ENCODE measurements around the gene NOSIP. TPM values are rescaled to one million over a fixed set of nuclear protein-coding genes. Genes with fewer than 3 reads are reported as not detected.

NOSIP gene
- total RNA-seq, 1 donor from 2014 or later, result 83.8 TPM

DNA sequence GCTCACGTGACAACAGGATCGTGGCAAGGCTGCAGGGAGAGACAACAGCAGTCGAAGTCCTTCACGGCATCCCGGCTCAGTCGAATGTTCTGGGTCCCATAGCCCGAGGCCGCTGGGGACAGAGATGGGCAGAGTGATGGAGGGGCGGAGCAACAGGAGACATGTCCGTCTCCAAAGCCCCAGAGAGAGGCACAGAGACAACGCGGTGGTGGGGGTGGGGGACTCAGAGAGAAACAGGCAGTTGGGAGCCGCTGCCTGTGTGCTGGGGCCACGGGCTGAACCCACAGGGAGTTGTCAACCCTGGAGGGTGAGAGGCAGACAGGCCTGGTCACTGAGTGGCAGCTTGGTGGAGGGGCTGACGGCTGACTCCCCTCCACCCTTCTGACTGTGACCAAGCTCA is 20.4 kb downstream of the NOSIP start:
- H3K4me2 ChIP-seq (ENCODE audit: low read length), result no peak overlapping the region
- no peak overlapping the region for H3K27ac ChIP-seq (ENCODE audit: low read depth, low read length)

DNA sequence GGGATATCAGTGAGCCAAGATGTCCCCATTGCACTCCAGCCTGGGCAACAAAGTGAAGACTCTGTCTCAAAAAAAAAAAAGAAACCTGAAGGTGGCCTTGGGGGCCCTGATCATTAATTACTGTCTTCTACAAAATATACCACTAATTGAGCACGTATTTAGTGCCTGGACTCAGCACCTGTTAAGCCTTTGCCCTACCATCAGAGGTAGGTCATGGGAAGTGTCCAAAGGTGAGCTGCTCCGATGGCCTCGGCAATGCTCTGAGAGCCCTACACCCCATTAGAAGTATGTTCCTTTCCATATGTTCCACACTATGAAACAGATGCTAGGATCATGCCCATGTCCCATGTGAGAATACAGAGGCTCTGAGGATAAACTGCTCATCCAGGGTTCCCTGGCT is 20.9 kb downstream of the NOSIP start:
- no peak overlapping the region for H3K4me3 Mint-ChIP-seq (ENCODE audit: unreplicated experiment)

More for the DNA sequence above, 20.4 kb downstream of the NOSIP start:
- H2AFZ ChIP-seq (ENCODE audit: low read depth, low read length), result no peak overlapping the region
- H3K36me3 ChIP-seq (ENCODE audit: insufficient read depth, low read length), result peaks cover 14% of the 10 kb centered on the region
- DNase-seq (ENCODE audit: low read depth) (no peak), FAIRE-seq (no peak)
- H3K27me3 ChIP-seq (ENCODE audit: insufficient read depth, low read length), result no peaks in the 10 kb centered on the region
- no peaks in the 10 kb centered on the region for H3K4me1 ChIP-seq (ENCODE audit: insufficient read depth, low read length)
- Mint-ChIP-seq H3K27me3 (ENCODE audit: low read depth, unreplicated experiment) (no peaks in the 10 kb centered on the region), H3K36me3 (ENCODE audit: low read depth, unreplicated experiment) (peaks cover 18% of the 10 kb centered on the region), H3K9me3 (ENCODE audit: unreplicated experiment) (no peaks in the 10 kb centered on the region), H3K27ac (ENCODE audit: unreplicated experiment) (no peak overlapping the region), H3K4me1 (ENCODE audit: low read depth, unreplicated experiment) (no peaks in the 10 kb centered on the region), H3K4me3 (ENCODE audit: unreplicated experiment) (no peak overlapping the region)
- H3K9ac ChIP-seq (ENCODE audit: low read length), result no peak overlapping the region
- H4K20me1 ChIP-seq (ENCODE audit: insufficient read depth, low read length), result peaks cover 58% of the 10 kb centered on the region
- TF ChIP-seq EZH2 (IDR thresholded peaks at IDR 0.05; ENCODE audit: insufficient read depth, low read length), result no peak
- TF ChIP-seq, protein P1, sequence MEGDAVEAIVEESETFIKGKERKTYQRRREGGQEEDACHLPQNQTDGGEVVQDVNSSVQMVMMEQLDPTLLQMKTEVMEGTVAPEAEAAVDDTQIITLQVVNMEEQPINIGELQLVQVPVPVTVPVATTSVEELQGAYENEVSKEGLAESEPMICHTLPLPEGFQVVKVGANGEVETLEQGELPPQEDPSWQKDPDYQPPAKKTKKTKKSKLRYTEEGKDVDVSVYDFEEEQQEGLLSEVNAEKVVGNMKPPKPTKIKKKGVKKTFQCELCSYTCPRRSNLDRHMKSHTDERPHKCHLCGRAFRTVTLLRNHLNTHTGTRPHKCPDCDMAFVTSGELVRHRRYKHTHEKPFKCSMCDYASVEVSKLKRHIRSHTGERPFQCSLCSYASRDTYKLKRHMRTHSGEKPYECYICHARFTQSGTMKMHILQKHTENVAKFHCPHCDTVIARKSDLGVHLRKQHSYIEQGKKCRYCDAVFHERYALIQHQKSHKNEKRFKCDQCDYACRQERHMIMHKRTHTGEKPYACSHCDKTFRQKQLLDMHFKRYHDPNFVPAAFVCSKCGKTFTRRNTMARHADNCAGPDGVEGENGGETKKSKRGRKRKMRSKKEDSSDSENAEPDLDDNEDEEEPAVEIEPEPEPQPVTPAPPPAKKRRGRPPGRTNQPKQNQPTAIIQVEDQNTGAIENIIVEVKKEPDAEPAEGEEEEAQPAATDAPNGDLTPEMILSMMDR (IDR thresholded peaks at IDR 0.05; ENCODE audit: insufficient read depth, low read depth, low read length), result no peak
- no peaks in the 10 kb centered on the region for H3K9me3 ChIP-seq (ENCODE audit: insufficient read depth, low read depth, low read length)
- peaks cover 35% of the 10 kb centered on the region for H3K79me2 ChIP-seq (ENCODE audit: insufficient read depth, low read length)
- no peak overlapping the region for H3K4me3 ChIP-seq (ENCODE audit: insufficient read depth, low read depth, low read length)

DNA sequence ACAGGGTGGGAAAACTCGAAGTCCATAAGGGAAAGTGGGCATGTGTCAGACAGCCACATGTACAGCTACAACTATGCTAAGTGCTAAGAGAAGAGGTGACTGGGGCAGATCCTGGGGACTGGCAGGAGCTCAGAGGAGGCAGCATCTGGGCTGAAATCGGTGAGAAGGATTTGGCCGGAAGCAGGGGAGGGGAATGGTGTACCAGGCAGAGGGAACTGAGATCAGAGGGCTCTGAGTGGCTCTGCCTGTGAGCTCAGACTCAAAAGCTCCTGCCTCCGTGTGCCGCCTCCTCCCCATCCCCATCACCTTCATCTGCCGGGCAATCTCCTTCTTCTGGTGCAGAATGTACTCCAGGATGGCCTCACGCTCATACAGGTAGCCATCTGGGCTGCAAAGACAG is 21.8 kb downstream of the NOSIP start:
- H3K27me3 Mint-ChIP-seq (ENCODE audit: low read depth, unreplicated experiment), result no peaks in the 10 kb centered on the region
- no peak for TF ChIP-seq EZH2 (IDR thresholded peaks at IDR 0.05; ENCODE audit: insufficient read depth, low read length)
- TF ChIP-seq, protein P1 (IDR thresholded peaks at IDR 0.05; ENCODE audit: insufficient read depth, low read depth, low read length), result no peak
- H3K36me3 ChIP-seq (ENCODE audit: insufficient read depth, low read length), result peaks cover 14% of the 10 kb centered on the region
- H3K27ac ChIP-seq (ENCODE audit: low read depth, low read length), result no peak overlapping the region
- no peak overlapping the region for H2AFZ ChIP-seq (ENCODE audit: low read depth, low read length)
- DNase-seq (ENCODE audit: low read depth) (no peak), FAIRE-seq (no peak)
- H3K27ac Mint-ChIP-seq (ENCODE audit: unreplicated experiment), result no peak overlapping the region
- peaks cover 27% of the 10 kb centered on the region for H3K36me3 Mint-ChIP-seq (ENCODE audit: low read depth, unreplicated experiment)
- no peak overlapping the region for H3K4me2 ChIP-seq (ENCODE audit: low read length)
- no peak overlapping the region for H3K4me3 Mint-ChIP-seq (ENCODE audit: unreplicated experiment)
- peaks cover 5% of the 10 kb centered on the region for H3K4me1 Mint-ChIP-seq (ENCODE audit: low read depth, unreplicated experiment)
- no peaks in the 10 kb centered on the region for H3K9me3 ChIP-seq (ENCODE audit: insufficient read depth, low read depth, low read length)
- H3K4me1 ChIP-seq (ENCODE audit: insufficient read depth, low read length), result peaks cover 10% of the 10 kb centered on the region
- no peak overlapping the region for H3K4me3 ChIP-seq (ENCODE audit: insufficient read depth, low read depth, low read length)
- H3K9me3 Mint-ChIP-seq (ENCODE audit: unreplicated experiment), result no peaks in the 10 kb centered on the region
- H3K79me2 ChIP-seq (ENCODE audit: insufficient read depth, low read length), result peaks cover 23% of the 10 kb centered on the region
- H3K27me3 ChIP-seq (ENCODE audit: insufficient read depth, low read length), result no peaks in the 10 kb centered on the region
- no peak overlapping the region for H3K9ac ChIP-seq (ENCODE audit: low read length)
- peaks cover 46% of the 10 kb centered on the region for H4K20me1 ChIP-seq (ENCODE audit: insufficient read depth, low read length)

More for the DNA sequence above, 20.9 kb downstream of the NOSIP start:
- Histone ChIP-seq H3K27ac (ENCODE audit: low read depth, low read length) (no peak overlapping the region), H3K4me2 (ENCODE audit: low read length) (no peak overlapping the region), H4K20me1 (ENCODE audit: insufficient read depth, low read length) (peaks cover 53% of the 10 kb centered on the region), H3K79me2 (ENCODE audit: insufficient read depth, low read length) (peaks cover 30% of the 10 kb centered on the region), H3K9me3 (ENCODE audit: insufficient read depth, low read depth, low read length) (no peaks in the 10 kb centered on the region), H3K27me3 (ENCODE audit: insufficient read depth, low read length) (no peaks in the 10 kb centered on the region), H3K4me3 (ENCODE audit: insufficient read depth, low read depth, low read length) (no peak overlapping the region), H2AFZ (ENCODE audit: low read depth, low read length) (no peak overlapping the region), H3K36me3 (ENCODE audit: insufficient read depth, low read length) (peaks cover 14% of the 10 kb centered on the region), H3K4me1 (ENCODE audit: insufficient read depth, low read length) (peaks cover 4% of the 10 kb centered on the region), H3K9ac (ENCODE audit: low read length) (no peak overlapping the region)
- no peaks in the 10 kb centered on the region for H3K4me1 Mint-ChIP-seq (ENCODE audit: low read depth, unreplicated experiment)
- DNase-seq (ENCODE audit: low read depth) (no peak), FAIRE-seq (no peak)
- peaks cover 20% of the 10 kb centered on the region for H3K36me3 Mint-ChIP-seq (ENCODE audit: low read depth, unreplicated experiment)
- no peak for TF ChIP-seq EZH2 (IDR thresholded peaks at IDR 0.05; ENCODE audit: insufficient read depth, low read length)
- TF ChIP-seq, protein P1 (IDR thresholded peaks at IDR 0.05; ENCODE audit: insufficient read depth, low read depth, low read length), result no peak
- no peaks in the 10 kb centered on the region for H3K27me3 Mint-ChIP-seq (ENCODE audit: low read depth, unreplicated experiment)
- H3K9me3 Mint-ChIP-seq (ENCODE audit: unreplicated experiment), result no peaks in the 10 kb centered on the region
- no peak overlapping the region for H3K27ac Mint-ChIP-seq (ENCODE audit: unreplicated experiment)

Data from astrocyte (in vitro differentiated cells and primary cell).